WERI-Rb-1 (cell line): ENCODE data around the gene CNFN.

Experiments used
- DNase-seq: peaks from one replicate; pipeline ENCODE4 v3.0.0-alpha.2; 2020
- H3K27ac ChIP-seq: fragments of 250-450 bp; sonication (Bioruptor Pico); 2 replicates; pipeline ENCODE4 v1.5.1; 2020; ENCODE audit warnings: mild to moderate bottlenecking, moderate library complexity
- H3K27me3 ChIP-seq: fragments of 250-450 bp; sonication (Bioruptor Pico); 2 replicates; pipeline ENCODE4 v1.5.1; 2021; ENCODE audit warnings: mild to moderate bottlenecking, low read depth, moderate library complexity; ENCODE audit not compliant: insufficient read depth, severe bottlenecking
- H3K36me3 ChIP-seq: fragments of 250-450 bp; sonication (Bioruptor Pico); 2 replicates; pipeline ENCODE4 v1.5.1; 2020; ENCODE audit warnings: mild to moderate bottlenecking, moderate library complexity
- H3K4me3 ChIP-seq: 2 replicates; pipeline ENCODE4 v1.5.1; 2011; ENCODE audit warnings: low read depth, mild to moderate bottlenecking, control low read depth, low read length
- H3K9me3 ChIP-seq: fragments of 250-450 bp; sonication (Bioruptor Pico); 2 replicates; pipeline ENCODE4 v1.5.1; 2021; ENCODE audit warnings: mild to moderate bottlenecking, moderate library complexity; ENCODE audit not compliant: severe bottlenecking
- CTCF ChIP-seq: IDR thresholded peaks from 2 replicates; pipeline ENCODE4 v1.5.1; 2011; ENCODE audit warnings: low read depth, mild to moderate bottlenecking, control low read depth, inconsistent platforms, low read length

Gene CNFN

GRCh38 chr19:42389899-42390298 is at the start of gene CNFN:
CNFN (minus strand) TSS chr19:42390297; CDS start chr19:42389037, 1,260 bp downstream.
- no peak within 1 kb of the TSS for H3K27ac ChIP-seq
- no peak for DNase-seq
- no peak within 1 kb of the TSS for H3K4me3 ChIP-seq
- H3K9me3 ChIP-seq = no peaks in the 10 kb centered on the region
- no peak for TF ChIP-seq CTCF
- no peaks in the 10 kb centered on the region for H3K27me3 ChIP-seq
- H3K36me3 ChIP-seq = no peaks in the 10 kb centered on the region

GRCh38 chr19:42436006-42436405 is 45.9 kb upstream of the CNFN start:
- DNase-seq = no peak
- no peaks in the 10 kb centered on the region for H3K36me3 ChIP-seq
- H3K27me3 ChIP-seq = no peaks in the 10 kb centered on the region
- H3K9me3 ChIP-seq = no peaks in the 10 kb centered on the region
- H3K4me3 ChIP-seq = no peak overlapping the region
- no peak overlapping the region for H3K27ac ChIP-seq
- no peak for TF ChIP-seq CTCF

- no peak for DNase-seq
- Histone ChIP-seq H3K27ac (no peak overlapping the region), H3K4me3 (no peak overlapping the region), H3K27me3 (no peaks in the 10 kb centered on the region), H3K36me3 (no peaks in the 10 kb centered on the region), H3K9me3 (no peaks in the 10 kb centered on the region)
- TF ChIP-seq CTCF = no peak
Observed at GRCh38 chr19:42435316-42435715, 45.2 kb upstream of the CNFN start.

- DNase-seq = peak; percentile 74
- H3K27me3 ChIP-seq = no peaks in the 10 kb centered on the region
- no peak overlapping the region for H3K4me3 ChIP-seq
- no peaks in the 10 kb centered on the region for H3K9me3 ChIP-seq
- no peak overlapping the region for H3K27ac ChIP-seq
- H3K36me3 ChIP-seq = no peaks in the 10 kb centered on the region
- TF ChIP-seq CTCF = peak; percentile 78
Observed at GRCh38 chr19:42433503-42434260, 43.6 kb upstream of the CNFN start.

- Histone ChIP-seq H3K36me3 (no peaks in the 10 kb centered on the region), H3K27ac (no peak overlapping the region), H3K4me3 (no peak overlapping the region), H3K27me3 (no peaks in the 10 kb centered on the region), H3K9me3 (no peaks in the 10 kb centered on the region)
- TF ChIP-seq CTCF = no peak
- no peak for DNase-seq
Observed at GRCh38 chr19:42431486-42431885, 41.4 kb upstream of the CNFN start.

- no peak overlapping the region for H3K4me3 ChIP-seq
- no peak for TF ChIP-seq CTCF
- H3K27me3 ChIP-seq = no peaks in the 10 kb centered on the region
- H3K27ac ChIP-seq = 0 out of 2 replicates have a peak overlapping the region, but pooled peaks have one; percentile 41
- no peak for DNase-seq
- no peaks in the 10 kb centered on the region for H3K36me3 ChIP-seq
- no peaks in the 10 kb centered on the region for H3K9me3 ChIP-seq
Observed at GRCh38 chr19:42428676-42429075, 38.6 kb upstream of the CNFN start.
